Ovary (tissue), 9 donors: ENCODE measurements around the gene POMP. TPM values are rescaled to one million over a fixed set of nuclear protein-coding genes. Genes with fewer than 3 reads are reported as not detected.

ENCODE experiments used
- DNase-seq, 5 donors: peaks; one replicate each; pipeline ENCODE4 v3.0.0-alpha.2; 2019 to 2020
- H3K27ac ChIP-seq, 2 donors: fragments of 200-600 bp; one replicate each; pipeline versions ENCODE4 v1.5.1 to v1.8.0; 2019 to 2022
- H3K27me3 ChIP-seq: fragments of 200-600 bp; one replicate; pipeline ENCODE4 v1.8.0; 2022
- H3K36me3 ChIP-seq: fragments of 200-600 bp; sonication (generic); one replicate; pipeline ENCODE4 v1.5.1; 2019
- H3K4me1 ChIP-seq: one replicate; pipeline ENCODE4 v1.8.1; 2013; ENCODE audit warnings: mild to moderate bottlenecking, moderate library complexity; ENCODE audit not compliant: insufficient read depth
- H3K4me3 ChIP-seq: fragments of 200-600 bp; sonication (generic); one replicate; pipeline ENCODE4 v1.5.1; 2017
- H3K9me3 ChIP-seq, 2 donors: fragments of 200-600 bp in 1 of 2; sonication (generic) in 1 of 2; one replicate each; pipeline versions ENCODE4 v1.5.1 to v1.8.1; 2013 to 2019; ENCODE audit warnings: mild to moderate bottlenecking in 1 of 2, moderate library complexity in 1 of 2
- EP300 ChIP-seq: sonication (generic); formaldehyde crosslinking; IDR thresholded peaks from one replicate; pipeline ENCODE4 v1.6.1; 2017; ENCODE audit warnings: antibody characterized with exemption
- POLR2A ChIP-seq: fragments of 450-650 bp; IDR thresholded peaks from one replicate; pipeline ENCODE4 v1.6.1; 2017; ENCODE audit warnings: antibody characterized with exemption, mild to moderate bottlenecking, moderate library complexity
- WGBS, 3 donors: extraction: QIAGEN DNeasy Blood & Tissue Kit in 1 of 3; methylation state at CpG; one replicate each; pipeline versions ENCODE4 v1.1.5 to v1.1.7; 2013 to 2017; 5-methylcytosine and 5-hydroxymethylcytosine counted together
- intact Hi-C, 4 donors: fragments of 100-400 bp; cut with DNase I; formaldehyde crosslinking; loops; one replicate each; pipeline versions ENCODE4 v1.11.0 to v1.15.1; 2022 to 2023
- polyA plus RNA-seq, 2 donors: library from polyadenylated mRNA; stranded (reverse); fragments of 200-250 nt in 1 of 2; fragments of 350-450 nt in 1 of 2; fragmentation: Illumina TruSeq in 1 of 2; extraction: RNeasy Lipid Tissue Mini Kit (QIAGEN cat#74804) in 1 of 2; gene quantifications; one replicate each; pipeline ENCODE4 v1.2.3, GENCODE V29; 2013 to 2014
- total RNA-seq, 7 donors: library from RNA; depleted of rRNA in 2 of 7; stranded (reverse); fragments of >200 nt in 2 of 7; fragmentation: NEBNext Ultra II Directional in 3 of 7; extraction: Animal tissue kit (Norgen Biotek cat#: 25700) in 3 of 7; gene quantifications; one replicate each; pipeline versions ENCODE4 v1.1.0 to v1.2.4, GENCODE V29; 2016 to 2023
- TF ChIP-seq, protein P1 (sequence below), 3 donors: fragments of 450-650 bp in 2 of 3; fragments of 200-600 bp in 1 of 3; IDR thresholded peaks; one replicate each; pipeline versions ENCODE4 v1.5.1 to v1.8.0; 2016 to 2022; ENCODE audit warnings: antibody characterized with exemption in 3 of 3, mild to moderate bottlenecking in 1 of 3
- donor health status: DM: no; HTN: no; CAD: no; lungs with moderate emphysema.
- donor health status: DM: no; HTN: no; CAD: no.
- donor health status: Bipolar disorder and iron deficiency.
- donor health status: DM: yes; HTN: yes; CAD: no.
- donor health status: DM: no; HTN: no; CAD: no.
- donor health status: DM: yes; HTN: yes; CAD: no.

Gene POMP
- total and polyA plus RNA-seq, 9 donors = 28.5 to 53.8 (median 34.2) TPM

DNA sequence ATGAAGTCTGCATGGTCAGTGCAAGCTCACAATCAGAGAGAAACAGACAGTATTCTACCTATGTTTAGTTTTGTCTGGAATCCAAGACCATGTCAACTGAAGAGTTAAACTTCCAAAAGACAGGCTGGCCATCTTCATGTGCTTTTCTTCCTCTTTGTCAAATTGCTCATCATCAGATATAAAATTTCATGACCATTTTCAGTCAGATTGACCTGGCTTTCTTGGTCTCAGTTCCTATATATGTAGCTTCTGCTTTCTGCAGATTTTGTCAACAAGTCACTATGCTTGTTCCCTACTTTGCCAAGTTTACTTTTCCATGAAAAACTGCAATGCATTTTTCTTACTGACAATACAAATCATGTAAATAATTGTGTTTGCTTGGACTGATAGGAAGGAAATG is 46.0 kb downstream of the POMP start:
- Histone ChIP-seq H3K9me3 (no peaks in the 10 kb centered on the region), H3K4me1 (no peaks in the 10 kb centered on the region), H3K27me3 (no peaks in the 10 kb centered on the region), H3K4me3 (no peak overlapping the region), H3K27ac (no peak overlapping the region), H3K36me3 (no peaks in the 10 kb centered on the region)
- no peak for DNase-seq
- TF ChIP-seq, protein P1, sequence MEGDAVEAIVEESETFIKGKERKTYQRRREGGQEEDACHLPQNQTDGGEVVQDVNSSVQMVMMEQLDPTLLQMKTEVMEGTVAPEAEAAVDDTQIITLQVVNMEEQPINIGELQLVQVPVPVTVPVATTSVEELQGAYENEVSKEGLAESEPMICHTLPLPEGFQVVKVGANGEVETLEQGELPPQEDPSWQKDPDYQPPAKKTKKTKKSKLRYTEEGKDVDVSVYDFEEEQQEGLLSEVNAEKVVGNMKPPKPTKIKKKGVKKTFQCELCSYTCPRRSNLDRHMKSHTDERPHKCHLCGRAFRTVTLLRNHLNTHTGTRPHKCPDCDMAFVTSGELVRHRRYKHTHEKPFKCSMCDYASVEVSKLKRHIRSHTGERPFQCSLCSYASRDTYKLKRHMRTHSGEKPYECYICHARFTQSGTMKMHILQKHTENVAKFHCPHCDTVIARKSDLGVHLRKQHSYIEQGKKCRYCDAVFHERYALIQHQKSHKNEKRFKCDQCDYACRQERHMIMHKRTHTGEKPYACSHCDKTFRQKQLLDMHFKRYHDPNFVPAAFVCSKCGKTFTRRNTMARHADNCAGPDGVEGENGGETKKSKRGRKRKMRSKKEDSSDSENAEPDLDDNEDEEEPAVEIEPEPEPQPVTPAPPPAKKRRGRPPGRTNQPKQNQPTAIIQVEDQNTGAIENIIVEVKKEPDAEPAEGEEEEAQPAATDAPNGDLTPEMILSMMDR (IDR thresholded peaks at IDR 0.05) = no peak
- TF ChIP-seq POLR2A (no peak), EP300 (no peak)
- intact Hi-C loops = no loop called here

DNA sequence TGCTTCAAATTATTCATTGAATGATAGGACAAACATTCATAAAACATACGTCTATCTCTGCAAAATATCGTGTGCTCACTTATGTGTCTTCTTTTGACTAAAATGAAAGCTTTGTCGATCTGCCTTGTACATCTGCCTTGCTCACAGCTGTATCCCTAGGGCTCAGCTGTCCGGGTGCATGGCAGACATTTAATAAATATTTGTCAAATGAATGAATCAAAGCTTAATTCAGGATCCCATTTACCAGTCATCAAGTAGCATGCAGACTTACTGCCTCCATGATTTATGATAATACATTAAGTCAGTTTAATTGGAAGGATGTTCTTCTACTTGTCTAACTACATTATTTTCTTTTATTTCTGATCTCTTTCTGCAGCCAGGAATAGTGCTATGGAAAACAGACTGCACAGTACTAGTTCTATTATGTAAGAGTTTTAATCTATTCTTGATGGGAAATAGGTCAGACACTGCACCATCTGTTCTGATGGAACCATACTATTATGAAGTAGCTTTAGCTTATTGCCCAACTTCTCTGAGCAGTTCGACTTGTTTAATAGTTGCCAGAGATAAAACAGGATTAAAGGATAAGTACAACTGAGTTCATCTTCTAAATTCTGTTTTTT is 46.6 kb downstream of the POMP start:
- intact Hi-C loops = no loop called here
- TF ChIP-seq, protein P1 (IDR thresholded peaks at IDR 0.05) = no peak
- no peak for TF ChIP-seq EP300
- no peak for TF ChIP-seq POLR2A
- H3K4me1 ChIP-seq = no peaks in the 10 kb centered on the region
- WGBS, 3 donors = 73 to 86% (median 75%) methylated on average over 5 of the region's 5 CpGs
- no peak for DNase-seq
- no peaks in the 10 kb centered on the region for H3K27me3 ChIP-seq
- H3K36me3 ChIP-seq = no peaks in the 10 kb centered on the region
- no peak overlapping the region for H3K27ac ChIP-seq
- no peaks in the 10 kb centered on the region for H3K9me3 ChIP-seq
- no peak overlapping the region for H3K4me3 ChIP-seq

DNA sequence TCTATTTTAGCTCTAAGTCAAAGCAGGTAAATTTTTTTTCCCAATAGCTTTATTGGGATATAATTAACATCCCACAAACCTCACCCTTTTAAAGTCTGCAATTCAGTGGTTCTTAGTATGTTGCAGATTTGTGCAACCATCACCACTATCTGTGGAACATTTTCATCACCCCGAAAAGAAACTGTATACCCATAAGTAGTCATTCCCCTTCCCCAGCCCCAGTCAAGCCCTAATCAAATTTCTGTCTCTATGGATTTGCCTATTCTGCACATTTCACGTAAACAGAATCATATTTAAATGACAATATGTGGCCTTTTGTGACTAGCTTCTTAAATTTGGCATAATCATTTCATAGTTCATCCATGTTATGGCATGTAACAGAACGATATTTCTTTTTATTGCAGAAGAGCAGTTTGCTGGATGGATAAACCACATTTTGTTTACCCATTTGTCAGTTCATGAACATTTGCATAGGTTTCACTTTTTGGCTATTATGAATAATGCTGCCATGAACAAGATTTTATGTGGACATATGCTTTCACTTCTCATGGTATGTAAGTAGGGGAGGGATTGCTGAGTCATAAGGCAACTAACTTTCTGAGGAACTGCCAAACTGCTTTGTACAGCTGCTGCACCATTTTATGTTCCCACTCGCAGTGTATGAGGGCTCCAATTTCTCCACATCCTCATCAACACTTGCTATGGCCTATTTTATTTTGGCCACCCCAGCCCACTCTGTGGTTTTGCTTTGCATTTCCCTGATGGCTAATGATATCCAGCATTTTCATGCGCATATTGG is 48.9 kb downstream of the POMP start:
- intact Hi-C loops = no loop called here
- TF ChIP-seq POLR2A = no peak
- TF ChIP-seq, protein P1 (IDR thresholded peaks at IDR 0.05) = no peak
- TF ChIP-seq EP300 = no peak
- Histone ChIP-seq H3K4me1 (no peaks in the 10 kb centered on the region), H3K27me3 (no peaks in the 10 kb centered on the region), H3K9me3 (no peaks in the 10 kb centered on the region), H3K4me3 (no peak overlapping the region), H3K27ac (no peak overlapping the region), H3K36me3 (no peaks in the 10 kb centered on the region)
- WGBS, 3 donors = 85 to 92% (median 89%) methylated on average over 5 of the region's 5 CpGs
- no peak for DNase-seq

DNA sequence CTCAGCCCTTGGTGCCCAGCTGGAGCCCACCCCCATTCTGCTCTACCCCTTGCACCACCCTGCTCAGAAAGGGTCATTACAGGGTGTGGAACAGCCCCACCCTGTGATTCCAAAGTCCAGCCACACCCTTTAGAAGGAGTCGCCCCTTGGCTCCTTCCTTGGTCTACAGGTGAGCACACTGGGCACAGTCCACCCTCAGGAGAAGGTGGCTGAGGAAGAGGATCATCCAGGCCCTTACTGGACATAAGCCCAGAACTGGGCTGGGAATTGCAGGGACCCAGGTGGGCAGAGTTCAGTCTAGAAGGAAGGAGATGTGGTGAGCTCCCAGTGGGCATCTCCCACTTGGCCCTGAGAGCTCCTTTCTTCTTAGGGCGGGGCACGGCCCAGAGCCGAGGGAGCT is 51.2 kb downstream of the POMP start:
- WGBS, 3 donors = 86 to 96% (median 87%) methylated on average over 4 of the region's 4 CpGs
- intact Hi-C loops = no loop called here

More for the DNA sequence above, 51.2 kb downstream of the POMP start:
- Histone ChIP-seq H3K27ac (no peak overlapping the region), H3K9me3 (no peaks in the 10 kb centered on the region), H3K4me1 (no peaks in the 10 kb centered on the region), H3K27me3 (no peaks in the 10 kb centered on the region), H3K36me3 (no peaks in the 10 kb centered on the region), H3K4me3 (no peak overlapping the region)
- no peak for DNase-seq
- TF ChIP-seq EP300 (no peak), POLR2A (no peak)
- TF ChIP-seq, protein P1 (IDR thresholded peaks at IDR 0.05) = no peak
